NT2/D1 (cell line): Measurements from ENCODE around the gene AGPAT4.

ENCODE experiments used
- DNase-seq: peaks from one replicate; pipeline ENCODE4 v3.0.0-alpha.2; 2011; ENCODE audit warnings: low read depth, low spot score
- H3K27me3 ChIP-seq: 2 replicates; pipeline ENCODE4 v1.6.0; 2011; ENCODE audit warnings: mild to moderate bottlenecking; ENCODE audit not compliant: insufficient read length, insufficient read depth
- H3K36me3 ChIP-seq: 2 replicates; pipeline ENCODE4 v1.6.1; 2011; ENCODE audit warnings: mild to moderate bottlenecking, low read length, mixed read lengths; ENCODE audit not compliant: insufficient read depth, insufficient read length
- H3K4me1 ChIP-seq: 2 replicates; pipeline ENCODE4 v1.5.1; 2011; ENCODE audit not compliant: insufficient read depth, insufficient read length
- H3K4me3 ChIP-seq: 2 replicates; pipeline ENCODE4 v1.5.1; 2011; ENCODE audit warnings: low read depth; ENCODE audit not compliant: insufficient read length
- H3K9ac ChIP-seq: 2 replicates; pipeline ENCODE4 v1.6.0; 2011; ENCODE audit warnings: low read depth; ENCODE audit not compliant: insufficient read length
- H3K9me3 ChIP-seq: 2 replicates; pipeline ENCODE4 v1.5.1; 2011; ENCODE audit warnings: mild to moderate bottlenecking, low read length; ENCODE audit not compliant: insufficient read depth
- SUZ12 ChIP-seq: IDR thresholded peaks from 2 replicates; pipeline ENCODE4 v1.6.1; 2011; ENCODE audit not compliant: insufficient read length, insufficient read depth; ENCODE audit errors: extremely low read depth
- YY1 ChIP-seq: IDR thresholded peaks from 2 replicates; pipeline ENCODE4 v1.6.1; 2011; ENCODE audit not compliant: insufficient read length, insufficient read depth
- ZNF274 ChIP-seq: IDR thresholded peaks from 2 replicates; pipeline ENCODE4 v1.6.1; 2011; ENCODE audit warnings: mild to moderate bottlenecking, low read depth, low read length

AGPAT4 gene

GRCh38 chr6:161168281-161168891 is 105.5 kb downstream of the AGPAT4 start:
- no peaks in the 10 kb centered on the region; the same call in 1 of the 2 replicates for H3K9me3 ChIP-seq
- H3K27me3 ChIP-seq: no peaks in the 10 kb centered on the region
- peak; percentile 49 for DNase-seq
- no peak overlapping the region for H3K4me3 ChIP-seq
- H3K4me1 ChIP-seq: peaks cover 6% of the 10 kb centered on the region
- TF ChIP-seq SUZ12 (no peak), YY1 (no peak)
- no peak overlapping the region for H3K9ac ChIP-seq
- peaks cover 29% of the 10 kb centered on the region for H3K36me3 ChIP-seq

DNA sequence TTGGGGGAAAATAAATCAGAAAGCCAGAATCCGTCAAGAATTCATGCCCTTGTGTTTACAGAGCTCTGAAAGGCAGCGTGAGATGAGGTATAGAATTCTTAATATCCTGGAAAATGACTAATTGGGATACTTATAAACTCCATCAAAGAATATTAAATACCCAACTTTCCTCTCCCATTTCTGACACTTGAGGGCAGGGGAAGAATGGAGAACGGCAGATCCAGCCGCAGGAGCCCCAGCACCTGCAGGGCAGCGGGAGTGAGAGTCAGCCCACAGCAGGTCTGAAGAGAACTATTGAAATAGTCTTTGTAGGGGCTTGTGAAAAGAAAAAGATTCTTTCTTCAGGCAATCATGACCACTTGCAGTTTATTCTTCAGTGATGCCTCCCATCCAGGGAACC is 107.2 kb downstream of the AGPAT4 start:
- Histone ChIP-seq H3K27me3 (no peaks in the 10 kb centered on the region), H3K9ac (no peak overlapping the region), H3K4me3 (no peak overlapping the region), H3K4me1 (peaks cover 6% of the 10 kb centered on the region), H3K9me3 (no peaks in the 10 kb centered on the region), H3K36me3 (peaks cover 41% of the 10 kb centered on the region)
- no peak for DNase-seq
- TF ChIP-seq ZNF274 (no peak), SUZ12 (no peak), YY1 (no peak)

DNA sequence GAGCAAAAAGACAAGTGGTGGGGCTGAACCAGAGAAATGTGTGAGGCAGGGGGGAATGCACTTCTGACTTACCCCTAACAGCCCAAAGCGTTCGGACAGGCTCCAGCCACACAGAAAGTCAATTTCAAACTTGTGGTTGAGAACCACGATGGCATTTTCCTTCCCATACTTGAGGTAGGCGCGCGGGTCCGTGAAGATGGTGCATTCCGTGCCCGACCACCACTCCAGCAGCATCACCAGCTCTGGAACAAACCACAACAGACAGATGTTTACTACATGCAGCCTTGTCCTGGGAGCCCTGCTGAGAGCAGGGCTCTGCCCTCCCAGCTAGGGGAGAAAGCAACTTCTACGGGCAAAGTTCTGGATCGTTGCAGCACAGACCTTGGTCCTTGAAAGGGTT is 107.7 kb downstream of the AGPAT4 start:
- H3K4me1 ChIP-seq: peaks cover 6% of the 10 kb centered on the region
- H3K36me3 ChIP-seq: peaks cover 46% of the 10 kb centered on the region
- no peak for DNase-seq
- TF ChIP-seq SUZ12: no peak
- no peak for TF ChIP-seq ZNF274
- no peak for TF ChIP-seq YY1
- no peak overlapping the region for H3K9ac ChIP-seq
- no peaks in the 10 kb centered on the region for H3K27me3 ChIP-seq
- H3K4me3 ChIP-seq: no peak overlapping the region
- no peaks in the 10 kb centered on the region for H3K9me3 ChIP-seq

GRCh38 chr6:161164182-161164625 is 109.7 kb downstream of the AGPAT4 start:
- TF ChIP-seq SUZ12: no peak
- TF ChIP-seq YY1: no peak
- no peak for TF ChIP-seq ZNF274
- Histone ChIP-seq H3K9me3 (no peaks in the 10 kb centered on the region), H3K4me1 (peaks cover 8% of the 10 kb centered on the region), H3K9ac (no peak overlapping the region), H3K27me3 (no peaks in the 10 kb centered on the region), H3K4me3 (no peak overlapping the region), H3K36me3 (peaks cover 57% of the 10 kb centered on the region)
- no peak for DNase-seq

DNA sequence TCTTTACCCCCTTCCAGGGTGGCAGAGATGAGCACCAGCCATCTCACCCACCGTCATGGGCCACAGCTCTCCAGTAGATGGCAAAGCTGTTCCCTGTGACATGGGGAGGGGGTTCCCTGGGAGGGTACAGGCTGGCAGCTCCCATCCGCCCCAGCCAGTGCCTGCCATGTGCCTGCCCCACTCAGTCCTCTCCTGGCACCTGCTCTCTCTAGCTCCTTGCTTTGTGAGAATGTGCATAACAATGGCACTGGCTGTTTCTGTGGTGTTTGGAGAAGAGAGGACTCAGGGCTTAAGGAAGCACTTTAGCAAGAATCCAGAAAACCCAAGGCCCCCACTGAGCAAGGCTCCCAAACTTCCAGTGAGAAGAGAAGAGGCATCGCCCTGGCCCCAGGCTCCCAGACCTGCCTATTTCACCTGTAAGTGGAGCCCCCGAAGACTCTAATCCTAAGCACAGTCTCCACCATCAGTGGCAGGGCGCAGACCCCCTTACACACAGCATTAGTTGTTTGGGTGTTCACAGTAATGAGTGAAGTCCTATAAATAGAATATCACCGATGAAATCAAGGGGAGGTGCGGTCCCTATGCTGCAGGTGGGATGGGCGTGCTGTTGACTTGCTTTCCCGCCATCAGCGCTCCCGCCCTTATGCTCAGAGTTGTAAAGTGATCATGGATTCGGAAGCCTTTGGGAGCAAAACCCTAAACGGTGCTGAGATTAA is 110.2 kb downstream of the AGPAT4 start:
- Histone ChIP-seq H3K4me3 (no peak overlapping the region), H3K36me3 (peaks cover 63% of the 10 kb centered on the region)

GRCh38 chr6:161162722-161163121 is 111.1 kb downstream of the AGPAT4 start:
- H3K4me3 ChIP-seq: no peak overlapping the region
- peaks cover 65% of the 10 kb centered on the region for H3K36me3 ChIP-seq

More for the DNA sequence above, 110.2 kb downstream of the AGPAT4 start:
- peak; percentile 38 for DNase-seq
- no peaks in the 10 kb centered on the region for H3K9me3 ChIP-seq
- peaks cover 8% of the 10 kb centered on the region for H3K4me1 ChIP-seq
- H3K27me3 ChIP-seq: no peaks in the 10 kb centered on the region
- no peak overlapping the region for H3K9ac ChIP-seq
- TF ChIP-seq ZNF274 (no peak), SUZ12 (no peak), YY1 (no peak)

DNA sequence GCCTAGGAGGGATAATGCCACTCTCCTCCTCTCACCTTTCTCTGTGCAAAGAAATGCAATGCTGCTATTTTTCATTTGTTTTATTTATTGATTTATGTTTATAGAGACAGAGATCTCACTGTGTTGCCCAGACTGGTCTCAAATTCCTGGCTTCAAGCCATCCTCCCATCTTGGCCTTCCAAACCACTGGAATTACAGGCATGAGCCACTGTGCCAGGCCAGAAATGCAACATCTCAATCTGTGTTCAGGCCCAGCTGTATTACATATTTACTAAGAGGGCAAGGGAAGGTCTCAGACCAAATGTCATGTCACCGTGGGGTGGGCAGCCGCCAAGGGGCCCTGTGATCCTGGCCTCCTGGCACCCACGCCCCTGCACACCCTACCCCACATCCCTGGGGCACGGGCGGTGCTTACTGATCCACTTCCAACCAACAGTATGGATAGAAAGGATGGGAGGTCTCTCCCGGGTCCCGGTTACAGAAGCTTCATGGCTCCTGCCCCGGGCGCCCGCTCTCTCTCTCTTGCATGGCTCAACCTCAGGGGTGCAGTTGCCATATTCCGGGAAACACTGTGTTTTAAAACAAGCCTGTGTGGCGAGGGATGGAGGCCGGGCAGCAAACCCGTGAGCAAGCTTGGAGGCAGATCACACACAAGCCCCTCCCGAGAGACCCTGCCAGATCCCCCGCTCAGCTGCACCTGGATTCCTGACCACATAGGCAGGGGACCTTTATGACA is 111.8 kb downstream of the AGPAT4 start:
- Histone ChIP-seq H3K4me3 (no peak overlapping the region), H3K9ac (no peak overlapping the region), H3K9me3 (0 out of 2 replicates have a peak, but pooled peaks cover 5% of the 10 kb centered on the region), H3K36me3 (peaks cover 67% of the 10 kb centered on the region), H3K27me3 (no peaks in the 10 kb centered on the region), H3K4me1 (peaks cover 6% of the 10 kb centered on the region)
- TF ChIP-seq SUZ12: no peak
- TF ChIP-seq YY1: no peak
- no peak for TF ChIP-seq ZNF274
- no peak for DNase-seq

More at GRCh38 chr6:161162722-161163121, 111.1 kb downstream of the AGPAT4 start:
- H3K27me3 ChIP-seq: no peaks in the 10 kb centered on the region
- 0 out of 2 replicates have a peak, but pooled peaks cover 3% of the 10 kb centered on the region for H3K9me3 ChIP-seq
- DNase-seq: no peak
- H3K4me1 ChIP-seq: peaks cover 8% of the 10 kb centered on the region
- TF ChIP-seq ZNF274: no peak
- TF ChIP-seq SUZ12: no peak
- TF ChIP-seq YY1: no peak
- no peak overlapping the region for H3K9ac ChIP-seq
